ENCODE results near the gene IL31RA.
A peak's percentile ranks its signal among the peaks of the same experiment; 100 is the strongest.

IL31RA gene

GRCh38 chr5:55836191-55836590 lies 15.0 kb upstream of the IL31RA start:
- Histone ChIP-seq H3K27me3 (ENCODE audit: insufficient read depth, low read length) (no peaks in the 10 kb centered on the region), H3K36me3 (ENCODE audit: insufficient read depth, low read length) (no peaks in the 10 kb centered on the region)

DNA sequence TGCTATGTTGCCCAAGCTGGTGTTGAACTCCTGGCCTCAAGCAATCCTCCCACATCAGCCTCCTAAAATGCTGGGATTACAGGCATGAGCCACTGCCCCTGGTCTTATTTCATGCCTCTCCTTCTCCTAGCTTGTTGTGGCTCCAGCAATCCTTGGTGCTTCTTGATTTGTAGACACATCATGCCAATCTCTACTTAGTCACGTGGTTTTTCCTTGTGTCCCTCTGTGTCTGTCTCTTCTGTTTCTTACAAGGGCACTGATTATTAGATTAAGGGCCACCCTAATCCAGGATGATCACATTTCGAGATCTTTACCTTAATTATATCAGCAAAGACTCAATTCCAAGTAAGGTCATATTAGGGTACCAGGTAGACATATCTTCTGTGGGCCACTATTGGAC lies 9.2 kb upstream of the IL31RA start:
- no peaks in the 10 kb centered on the region for H3K79me2 ChIP-seq (ENCODE audit: control insufficient read depth, insufficient read depth, low read length, unreplicated experiment)
- no peak overlapping the region for H3K4me3 ChIP-seq (ENCODE audit: low read depth, low read length)
- H2AFZ ChIP-seq (ENCODE audit: low read length, unreplicated experiment): no peak overlapping the region
- no peaks in the 10 kb centered on the region for H3K27me3 ChIP-seq (ENCODE audit: insufficient read depth, low read length)
- no peaks in the 10 kb centered on the region for H3K36me3 ChIP-seq (ENCODE audit: insufficient read depth, low read length)
- no peak overlapping the region for H3K27ac ChIP-seq (ENCODE audit: low read depth, low read length)
- H3K4me1 ChIP-seq (ENCODE audit: control insufficient read depth, insufficient read depth, low read length, unreplicated experiment): no peaks in the 10 kb centered on the region

More at GRCh38 chr5:55836191-55836590, 15.0 kb upstream of the IL31RA start:
- Histone ChIP-seq H3K27ac (ENCODE audit: low read depth, low read length) (no peak overlapping the region), H3K4me3 (ENCODE audit: low read depth, low read length) (no peak overlapping the region), H2AFZ (ENCODE audit: low read length, unreplicated experiment) (no peak overlapping the region), H3K79me2 (ENCODE audit: control insufficient read depth, insufficient read depth, low read length, unreplicated experiment) (no peaks in the 10 kb centered on the region), H3K4me1 (ENCODE audit: control insufficient read depth, insufficient read depth, low read length, unreplicated experiment) (no peaks in the 10 kb centered on the region)

DNA sequence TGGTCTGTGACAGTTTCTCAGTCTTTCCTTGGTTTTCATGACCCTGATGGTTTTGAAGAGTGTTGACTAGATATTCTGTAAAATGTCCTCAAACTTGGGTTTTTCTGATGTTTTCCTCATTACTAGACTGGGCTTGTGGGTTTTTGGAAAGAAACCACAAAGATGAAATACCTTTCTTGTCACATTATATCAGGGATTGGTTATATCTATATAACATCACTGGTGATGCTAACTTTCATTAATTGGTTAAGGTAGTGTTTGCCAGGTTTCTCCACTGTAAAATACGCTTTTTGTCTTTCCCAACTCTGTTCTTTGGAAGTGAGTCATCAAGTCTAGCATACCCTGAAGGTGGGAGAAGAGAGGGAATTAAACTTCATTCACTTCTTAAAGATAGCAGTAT lies 3.3 kb upstream of the IL31RA start:
- H3K4me1 ChIP-seq (ENCODE audit: control insufficient read depth, insufficient read depth, low read length, unreplicated experiment): peaks cover 27% of the 10 kb centered on the region
- H3K4me3 ChIP-seq (ENCODE audit: low read depth, low read length): no peak overlapping the region

GRCh38 chr5:55848783-55849182 lies 2.4 kb upstream of the IL31RA start:
- Histone ChIP-seq H3K27ac (ENCODE audit: low read depth, low read length) (no peak overlapping the region), H3K36me3 (ENCODE audit: insufficient read depth, low read length) (no peaks in the 10 kb centered on the region), H3K79me2 (ENCODE audit: control insufficient read depth, insufficient read depth, low read length, unreplicated experiment) (no peaks in the 10 kb centered on the region), H2AFZ (ENCODE audit: low read length, unreplicated experiment) (no peak overlapping the region), H3K27me3 (ENCODE audit: insufficient read depth, low read length) (no peaks in the 10 kb centered on the region), H3K4me3 (ENCODE audit: low read depth, low read length) (no peak overlapping the region), H3K4me1 (ENCODE audit: control insufficient read depth, insufficient read depth, low read length, unreplicated experiment) (peaks cover 37% of the 10 kb centered on the region)

More for the DNA sequence above, 3.3 kb upstream of the IL31RA start:
- Histone ChIP-seq H3K27me3 (ENCODE audit: insufficient read depth, low read length) (no peaks in the 10 kb centered on the region), H2AFZ (ENCODE audit: low read length, unreplicated experiment) (no peak overlapping the region), H3K79me2 (ENCODE audit: control insufficient read depth, insufficient read depth, low read length, unreplicated experiment) (no peaks in the 10 kb centered on the region), H3K36me3 (ENCODE audit: insufficient read depth, low read length) (no peaks in the 10 kb centered on the region), H3K27ac (ENCODE audit: low read depth, low read length) (no peak overlapping the region)

GRCh38 chr5:55851675-55851979 lies 470 bp downstream of the IL31RA start:
- Histone ChIP-seq H3K36me3 (ENCODE audit: insufficient read depth, low read length) (no peaks in the 10 kb centered on the region), H3K4me1 (ENCODE audit: control insufficient read depth, insufficient read depth, low read length, unreplicated experiment) (peaks cover 49% of the 10 kb centered on the region), H3K79me2 (ENCODE audit: control insufficient read depth, insufficient read depth, low read length, unreplicated experiment) (no peaks in the 10 kb centered on the region), H2AFZ (ENCODE audit: low read length, unreplicated experiment) (no peak overlapping the region), H3K4me3 (ENCODE audit: low read depth, low read length) (peak overlapping the region; percentile 43; the same call in 1 of the 2 replicates), H3K27me3 (ENCODE audit: insufficient read depth, low read length) (no peaks in the 10 kb centered on the region), H3K27ac (ENCODE audit: low read depth, low read length) (peak overlapping the region; percentile 10; the same call in 1 of the 2 replicates)

GRCh38 chr5:55852503-55852902 lies 1.3 kb downstream of the IL31RA start:
- Histone ChIP-seq H3K79me2 (ENCODE audit: control insufficient read depth, insufficient read depth, low read length, unreplicated experiment) (no peaks in the 10 kb centered on the region), H3K36me3 (ENCODE audit: insufficient read depth, low read length) (no peaks in the 10 kb centered on the region), H3K27ac (ENCODE audit: low read depth, low read length) (no peak overlapping the region), H2AFZ (ENCODE audit: low read length, unreplicated experiment) (peak overlapping the region; percentile 45), H3K27me3 (ENCODE audit: insufficient read depth, low read length) (no peaks in the 10 kb centered on the region), H3K4me3 (ENCODE audit: low read depth, low read length) (no peak overlapping the region), H3K4me1 (ENCODE audit: control insufficient read depth, insufficient read depth, low read length, unreplicated experiment) (peaks cover 49% of the 10 kb centered on the region)

GRCh38 chr5:55853041-55853670 lies 2.0 kb downstream of the IL31RA start:
- Histone ChIP-seq H2AFZ (ENCODE audit: low read length, unreplicated experiment) (peak overlapping the region; percentile 45), H3K36me3 (ENCODE audit: insufficient read depth, low read length) (no peaks in the 10 kb centered on the region), H3K27ac (ENCODE audit: low read depth, low read length) (peak overlapping the region; percentile 29), H3K4me1 (ENCODE audit: control insufficient read depth, insufficient read depth, low read length, unreplicated experiment) (peaks cover 49% of the 10 kb centered on the region), H3K79me2 (ENCODE audit: control insufficient read depth, insufficient read depth, low read length, unreplicated experiment) (no peaks in the 10 kb centered on the region), H3K4me3 (ENCODE audit: low read depth, low read length) (peak overlapping the region; percentile 1; the same call in 1 of the 2 replicates), H3K27me3 (ENCODE audit: insufficient read depth, low read length) (no peaks in the 10 kb centered on the region)

GRCh38 chr5:55853818-55854217 lies 2.7 kb downstream of the IL31RA start:
- Histone ChIP-seq H3K79me2 (ENCODE audit: control insufficient read depth, insufficient read depth, low read length, unreplicated experiment) (no peaks in the 10 kb centered on the region), H3K36me3 (ENCODE audit: insufficient read depth, low read length) (no peaks in the 10 kb centered on the region), H3K4me1 (ENCODE audit: control insufficient read depth, insufficient read depth, low read length, unreplicated experiment) (peaks cover 49% of the 10 kb centered on the region), H3K27ac (ENCODE audit: low read depth, low read length) (peak overlapping the region; percentile 29), H3K4me3 (ENCODE audit: low read depth, low read length) (peak overlapping the region; percentile 1; the same call in 1 of the 2 replicates), H3K27me3 (ENCODE audit: insufficient read depth, low read length) (no peaks in the 10 kb centered on the region), H2AFZ (ENCODE audit: low read length, unreplicated experiment) (peak overlapping the region; percentile 45)

DNA sequence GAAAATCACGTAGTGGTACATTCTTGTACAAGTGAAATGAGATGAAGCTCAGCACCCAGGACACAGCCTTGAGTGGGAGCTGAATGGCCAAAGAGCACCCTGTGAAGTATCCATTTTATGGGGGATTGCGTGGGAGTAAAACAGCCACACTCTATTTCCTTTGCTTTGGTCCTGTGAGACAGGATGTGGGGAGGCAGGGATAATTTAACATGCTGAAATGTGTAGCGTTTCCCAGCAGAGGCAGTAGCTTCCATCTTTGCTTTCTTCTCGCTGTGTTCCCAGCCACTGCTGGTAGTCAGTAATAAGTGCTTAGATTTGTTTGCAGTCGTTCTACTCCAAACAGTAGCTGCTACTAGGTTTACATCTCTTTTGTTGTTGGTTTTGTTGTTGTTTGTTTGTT lies 4.4 kb downstream of the IL31RA start:
- Histone ChIP-seq H3K36me3 (ENCODE audit: insufficient read depth, low read length) (no peaks in the 10 kb centered on the region), H3K27me3 (ENCODE audit: insufficient read depth, low read length) (no peaks in the 10 kb centered on the region), H3K4me1 (ENCODE audit: control insufficient read depth, insufficient read depth, low read length, unreplicated experiment) (peaks cover 40% of the 10 kb centered on the region), H3K27ac (ENCODE audit: low read depth, low read length) (no peak overlapping the region), H3K79me2 (ENCODE audit: control insufficient read depth, insufficient read depth, low read length, unreplicated experiment) (no peaks in the 10 kb centered on the region), H3K4me3 (ENCODE audit: low read depth, low read length) (no peak overlapping the region), H2AFZ (ENCODE audit: low read length, unreplicated experiment) (no peak overlapping the region)

DNA sequence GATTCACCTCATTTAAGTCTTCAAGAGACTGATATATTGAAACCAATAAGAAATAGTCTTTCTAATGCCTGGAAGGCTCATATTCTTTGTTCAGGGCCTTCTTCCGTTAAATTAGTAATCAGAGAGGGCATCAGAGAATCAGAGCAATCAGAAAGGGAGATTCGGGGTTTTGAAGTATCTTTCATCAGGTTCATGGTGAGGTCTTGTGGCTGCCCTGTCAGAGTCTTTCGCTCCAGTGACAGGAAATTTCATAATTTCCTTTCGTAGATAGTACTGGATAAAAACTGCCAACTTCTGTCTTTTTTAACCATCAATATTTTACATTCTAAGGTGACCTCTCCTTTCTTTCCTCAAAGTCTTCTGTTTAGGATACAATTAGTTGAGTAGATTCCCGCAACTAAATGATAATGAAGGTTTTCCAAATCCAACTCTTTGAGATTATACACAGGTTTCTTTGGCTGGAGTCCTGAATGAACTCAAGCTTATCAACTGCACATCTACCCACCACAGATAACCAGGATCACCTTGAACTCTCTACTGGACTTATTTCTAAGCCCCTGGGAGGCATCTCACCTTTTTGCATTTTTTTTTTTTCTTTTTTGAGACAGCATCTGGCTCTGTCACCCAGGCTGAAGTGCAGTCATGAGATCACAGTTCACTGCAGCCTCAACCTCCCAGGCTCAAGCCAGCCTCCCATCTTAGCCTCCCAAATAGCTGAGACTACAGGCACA lies 5.5 kb downstream of the IL31RA start:
- H3K4me1 ChIP-seq (ENCODE audit: control insufficient read depth, insufficient read depth, low read length, unreplicated experiment): peaks cover 28% of the 10 kb centered on the region
- no peaks in the 10 kb centered on the region for H3K36me3 ChIP-seq (ENCODE audit: insufficient read depth, low read length)
- no peak overlapping the region for H2AFZ ChIP-seq (ENCODE audit: low read length, unreplicated experiment)
- no peak overlapping the region for H3K27ac ChIP-seq (ENCODE audit: low read depth, low read length)
- no peaks in the 10 kb centered on the region for H3K27me3 ChIP-seq (ENCODE audit: insufficient read depth, low read length)
- no peak overlapping the region for H3K4me3 ChIP-seq (ENCODE audit: low read depth, low read length)
- no peaks in the 10 kb centered on the region for H3K79me2 ChIP-seq (ENCODE audit: control insufficient read depth, insufficient read depth, low read length, unreplicated experiment)

DNA sequence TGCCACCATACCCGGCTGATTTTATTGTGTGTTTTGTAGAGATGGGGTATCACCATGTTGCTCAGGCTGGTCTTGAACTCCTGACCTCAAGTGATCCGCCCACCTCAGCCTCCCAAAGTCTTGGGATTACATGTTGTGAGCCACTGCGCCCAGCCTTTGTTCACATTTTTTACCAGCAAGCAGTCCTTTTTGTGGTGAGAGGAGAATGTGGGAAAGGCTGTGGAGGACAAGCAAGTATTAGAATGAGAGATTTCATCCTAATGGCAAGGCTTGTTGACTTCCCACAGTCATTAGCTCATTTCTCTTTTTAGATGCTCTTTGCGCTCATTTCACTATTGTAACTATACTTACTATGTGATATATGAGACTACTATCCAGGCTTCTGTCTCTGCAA lies 6.1 kb downstream of the IL31RA start:
- no peaks in the 10 kb centered on the region for H3K36me3 ChIP-seq (ENCODE audit: insufficient read depth, low read length)
- peaks cover 25% of the 10 kb centered on the region for H3K4me1 ChIP-seq (ENCODE audit: control insufficient read depth, insufficient read depth, low read length, unreplicated experiment)
- H2AFZ ChIP-seq (ENCODE audit: low read length, unreplicated experiment): no peak overlapping the region

More for the DNA sequence above, 6.1 kb downstream of the IL31RA start:
- no peak overlapping the region for H3K4me3 ChIP-seq (ENCODE audit: low read depth, low read length)
- H3K27ac ChIP-seq (ENCODE audit: low read depth, low read length): no peak overlapping the region
- H3K27me3 ChIP-seq (ENCODE audit: insufficient read depth, low read length): no peaks in the 10 kb centered on the region
- no peaks in the 10 kb centered on the region for H3K79me2 ChIP-seq (ENCODE audit: control insufficient read depth, insufficient read depth, low read length, unreplicated experiment)
